ENCODE data around the gene RIC3. TPM values are rescaled to one million over a fixed set of nuclear protein-coding genes. Genes with fewer than 3 reads are reported as not detected.

The RIC3 gene
- total RNA-seq, 1 experiment from 2014 or later: 23.7 TPM

- Histone ChIP-seq H3K27ac (ENCODE audit: insufficient read length, low read depth, low read length) (no peak overlapping the region), H4K20me1 (ENCODE audit: control insufficient read depth, insufficient read depth, insufficient read length) (no peaks in the 10 kb centered on the region), H3K9ac (ENCODE audit: extremely low read depth, insufficient read length, low read length) (no peak overlapping the region), H4K8ac (replicated peaks; ENCODE audit: insufficient read length, low read depth, low read length) (no peak overlapping the region), H2BK20ac (ENCODE audit: low read depth, low read length, poor library complexity, severe bottlenecking) (no peak overlapping the region), H3K79me1 (ENCODE audit: insufficient read depth, low read depth, low read length, poor library complexity, severe bottlenecking) (no peaks in the 10 kb centered on the region), H3K4me1 (ENCODE audit: insufficient read depth, low read length) (no peaks in the 10 kb centered on the region), H2BK12ac (ENCODE audit: insufficient read length, low read depth, low read length) (no peak overlapping the region), H3T11ph (ENCODE audit: low read length) (no peak overlapping the region), H2BK15ac (ENCODE audit: low read depth, low read length) (no peak overlapping the region), H3K14ac (ENCODE audit: insufficient read depth, low read length) (no peak overlapping the region), H2BK5ac (ENCODE audit: insufficient read length, low read length) (no peak overlapping the region), H3K23me2 (ENCODE audit: insufficient read length, low read depth, low read length, poor library complexity, severe bottlenecking) (no peaks in the 10 kb centered on the region), H3K79me2 (ENCODE audit: insufficient read depth, low read length) (no peaks in the 10 kb centered on the region), H3K4me2 (ENCODE audit: insufficient read depth, insufficient read length, low read length) (no peak overlapping the region), H4K91ac (ENCODE audit: insufficient read length, low read depth, low read length) (no peak overlapping the region), H3K23ac (ENCODE audit: insufficient read length, low read depth, low read length) (no peak overlapping the region), H3K18ac (ENCODE audit: insufficient read length, low read depth, low read length) (no peak overlapping the region), H3K4ac (ENCODE audit: low read depth, low read length) (no peak overlapping the region), H3K27me3 (ENCODE audit: insufficient read depth, low read length) (no peaks in the 10 kb centered on the region), H2AFZ (ENCODE audit: low read length) (no peak overlapping the region), H3K56ac (ENCODE audit: insufficient read length, low read depth, low read length) (no peak overlapping the region), H4K5ac (ENCODE audit: insufficient read length, low read depth, low read length) (no peak overlapping the region), H3K9me3 (ENCODE audit: control insufficient read depth, low read depth, low read length) (no peaks in the 10 kb centered on the region), H2AK5ac (ENCODE audit: insufficient read length, low read length) (no peak overlapping the region), H2BK120ac (ENCODE audit: low read depth, low read length, poor library complexity, severe bottlenecking) (no peak overlapping the region)
- TF ChIP-seq CTCF (conservative IDR thresholded peaks at IDR 0.05): no peak
- H3K27me3 Mint-ChIP-seq (ENCODE audit: low read depth): peaks cover 8% of the 10 kb centered on the region
- H3K4me1 Mint-ChIP-seq: peaks cover 4 to 12% of the 10 kb centered on the region in 2 experiments
- H3K4me3 Mint-ChIP-seq: no peak overlapping the region
- no peak for DNase-seq
- H3K9me3 Mint-ChIP-seq: peaks cover 0 to 4% of the 10 kb centered on the region in 2 experiments; a peak in 3 of 5 replicates
- no peak overlapping the region for H3K27ac Mint-ChIP-seq
- H3K36me3 Mint-ChIP-seq (ENCODE audit: insufficient read depth in 1 of 3, low read depth in 3 of 3): no peaks in the 10 kb centered on the region
- WGBS (ENCODE audit: extremely low coverage, insufficient read length, low lambda C conversion rate): no CpG with 5 or more reads among the region's 5 CpGs
Observed at GRCh38 chr11:8183111-8183510, 14.3 kb upstream of the RIC3 start.

Data from H9 (cell line).